Muscle of leg (tissue), 11 donors: Measurements from ENCODE around the gene NCAM2. TPM values are rescaled to one million over a fixed set of nuclear protein-coding genes. Genes with fewer than 3 reads are reported as not detected.

Experiments
- DNase-seq: peaks from one replicate; pipeline ENCODE4 v3.0.0; 2013
- H3K27ac ChIP-seq: one replicate; pipeline ENCODE4 v1.5.1; 2013; ENCODE audit warnings: mild to moderate bottlenecking, low read length, control low read depth
- H3K27me3 ChIP-seq: one replicate; pipeline ENCODE4 v1.6.1; 2013; ENCODE audit warnings: low read length; ENCODE audit not compliant: control insufficient read depth, insufficient read depth
- H3K36me3 ChIP-seq: one replicate; pipeline ENCODE4 v1.6.1; 2013; ENCODE audit warnings: low read length; ENCODE audit not compliant: control insufficient read depth, insufficient read depth
- H3K4me1 ChIP-seq: one replicate; pipeline ENCODE4 v1.6.1; 2013; ENCODE audit warnings: low read length; ENCODE audit not compliant: control insufficient read depth, insufficient read depth
- H3K4me3 ChIP-seq: one replicate; pipeline ENCODE4 v1.5.1; 2013; ENCODE audit warnings: low read length, control low read depth
- H3K9me3 ChIP-seq: replicated peaks from 2 replicates; pipeline ENCODE4 v1.6.1; 2013; ENCODE audit warnings: low read depth, low read length; ENCODE audit not compliant: control insufficient read depth
- WGBS: methylation state at CpG from one replicate; pipeline ENCODE4 v1.1.5; 2013; ENCODE audit warnings: missing lambda C conversion rate; ENCODE audit not compliant: insufficient coverage; 5-methylcytosine and 5-hydroxymethylcytosine counted together
- polyA plus RNA-seq, 8 donors: library from polyadenylated mRNA; unstranded; fragments of 120-200 nt; gene quantifications; one replicate each; pipeline versions ENCODE4 v1.2.1 to v1.2.3, GENCODE V29; 2013; ENCODE audit warnings: inconsistent platforms in 1 of 8, low replicate concordance in 1 of 8; ENCODE audit not compliant: insufficient read length in 8 of 8, insufficient read depth in 1 of 8
- total RNA-seq: library from RNA; stranded (reverse); fragments of 120-200 nt; gene quantifications from one replicate; pipeline ENCODE4 v1.2.4, GENCODE V29; 2013

Gene NCAM2
- total and polyA plus RNA-seq, 9 donors, result 3.5 to 9.3 (median 4.7) TPM

DNA sequence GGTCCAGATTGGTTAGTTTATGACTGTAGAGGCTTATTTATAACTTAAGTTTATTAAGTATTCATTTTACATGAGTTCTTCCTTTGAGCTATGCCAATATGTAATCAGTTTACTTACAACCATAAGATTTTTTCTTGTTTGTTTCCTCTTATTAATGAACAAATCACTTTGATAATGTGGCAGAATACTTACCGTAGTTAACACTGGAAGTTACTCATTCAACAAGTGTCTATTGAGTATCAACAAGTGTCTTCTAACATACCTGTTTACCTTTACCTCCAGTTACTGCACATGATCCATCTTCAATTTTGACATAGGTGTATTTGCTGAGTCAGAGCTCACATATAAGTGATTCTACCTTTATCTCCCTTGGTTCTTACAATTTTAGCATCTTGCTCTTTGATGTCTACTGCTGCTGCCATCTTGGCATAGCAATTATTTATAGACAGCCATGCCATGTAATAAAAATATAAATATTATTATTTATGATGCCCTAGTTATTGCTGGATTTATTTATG lies 205.7 kb downstream of the NCAM2 start:
- no peak overlapping the region for H3K27ac ChIP-seq
- no peak for DNase-seq
- no CpG with 5 or more reads among the region's 1 CpG for WGBS

GRCh38 chr21:21204366-21204996 lies 206.3 kb downstream of the NCAM2 start:
- no peaks in the 10 kb centered on the region for H3K4me1 ChIP-seq
- no peak overlapping the region for H3K4me3 ChIP-seq
- no peaks in the 10 kb centered on the region for H3K36me3 ChIP-seq
- H3K27ac ChIP-seq, result no peak overlapping the region
- WGBS, result no CpG with 5 or more reads among the region's 5 CpGs
- H3K27me3 ChIP-seq, result no peaks in the 10 kb centered on the region
- no peaks in the 10 kb centered on the region for H3K9me3 ChIP-seq
- DNase-seq, result no peak

More for the DNA sequence above, 205.7 kb downstream of the NCAM2 start:
- H3K4me3 ChIP-seq, result no peak overlapping the region
- no peaks in the 10 kb centered on the region for H3K9me3 ChIP-seq
- no peaks in the 10 kb centered on the region for H3K4me1 ChIP-seq
- H3K27me3 ChIP-seq, result no peaks in the 10 kb centered on the region
- no peaks in the 10 kb centered on the region for H3K36me3 ChIP-seq

DNA sequence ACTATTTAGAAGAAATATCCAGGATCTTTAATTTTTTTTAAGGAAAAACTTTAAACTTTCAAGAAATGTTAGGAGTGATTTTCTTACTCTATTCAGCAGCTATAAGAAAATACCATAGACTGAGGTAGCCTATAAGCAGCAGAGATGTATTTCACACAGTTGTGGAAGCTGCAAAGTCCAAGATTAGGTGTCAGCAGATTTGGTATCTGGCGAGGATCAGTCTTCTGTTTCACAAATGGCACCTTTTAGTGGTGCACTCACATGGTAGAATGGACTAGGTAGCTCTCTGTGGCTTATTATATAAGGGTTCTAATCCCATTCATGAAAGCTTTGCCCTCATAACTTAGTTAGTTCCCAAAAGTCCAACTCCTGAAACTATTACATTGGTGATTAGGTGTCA lies 207.4 kb downstream of the NCAM2 start:
- H3K27ac ChIP-seq, result no peak overlapping the region
- WGBS, result no CpG with 5 or more reads among the region's 1 CpG

DNA sequence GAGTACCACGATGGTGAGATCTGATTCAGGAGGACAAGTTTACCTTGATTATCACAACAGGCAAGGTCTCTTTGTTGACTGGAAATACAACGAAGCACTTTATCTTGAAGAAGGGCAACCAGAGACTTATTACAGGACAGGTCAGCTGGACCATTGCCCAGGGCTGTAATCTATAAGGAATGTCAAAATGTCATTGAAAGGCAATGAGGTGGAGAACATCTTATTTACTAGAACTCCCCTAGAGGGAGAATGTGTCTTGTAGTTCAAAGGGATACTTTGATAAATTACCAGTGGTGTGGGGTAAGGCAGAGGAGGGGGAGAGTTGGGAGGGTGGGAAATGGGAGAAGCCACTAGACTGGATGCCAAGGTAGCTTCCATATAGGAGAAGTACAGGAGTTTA lies 212.3 kb downstream of the NCAM2 start:
- Histone ChIP-seq H3K27ac (no peak overlapping the region), H3K9me3 (no peaks in the 10 kb centered on the region), H3K4me1 (no peaks in the 10 kb centered on the region), H3K4me3 (no peak overlapping the region), H3K36me3 (no peaks in the 10 kb centered on the region), H3K27me3 (no peaks in the 10 kb centered on the region)
- WGBS, result 100% methylated on average over 1 of the region's 2 CpGs
- DNase-seq, result no peak

More for the DNA sequence above, 207.4 kb downstream of the NCAM2 start:
- Histone ChIP-seq H3K36me3 (no peaks in the 10 kb centered on the region), H3K27me3 (no peaks in the 10 kb centered on the region), H3K9me3 (no peaks in the 10 kb centered on the region), H3K4me3 (no peak overlapping the region), H3K4me1 (no peaks in the 10 kb centered on the region)
- DNase-seq, result no peak

DNA sequence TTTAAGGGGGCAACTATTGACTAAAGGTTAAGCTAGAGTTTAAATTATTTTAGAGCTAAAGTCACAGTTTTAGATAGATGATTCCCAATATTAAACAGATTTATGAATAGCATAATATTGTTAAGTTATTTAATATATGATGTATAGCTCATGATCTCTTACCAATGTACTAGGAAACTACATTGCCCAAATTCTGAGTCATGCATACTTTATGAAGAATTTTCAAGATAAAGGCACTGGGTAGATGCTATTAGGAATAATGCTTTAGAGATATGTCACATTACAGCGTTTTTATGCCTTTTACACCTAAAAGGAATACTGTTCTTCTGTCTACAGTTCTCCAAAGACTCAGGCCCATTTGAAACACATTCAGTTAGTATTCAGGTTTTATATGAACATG lies 215.1 kb downstream of the NCAM2 start:
- H3K4me1 ChIP-seq, result no peaks in the 10 kb centered on the region
- H3K4me3 ChIP-seq, result no peak overlapping the region
- no peaks in the 10 kb centered on the region for H3K27me3 ChIP-seq
- no peak for DNase-seq
- H3K27ac ChIP-seq, result no peak overlapping the region
- H3K36me3 ChIP-seq, result no peaks in the 10 kb centered on the region
- H3K9me3 ChIP-seq, result no peaks in the 10 kb centered on the region
- WGBS, result no CpG with 5 or more reads among the region's 1 CpG

- Histone ChIP-seq H3K27me3 (no peaks in the 10 kb centered on the region), H3K4me3 (no peak overlapping the region), H3K4me1 (no peaks in the 10 kb centered on the region), H3K27ac (no peak overlapping the region), H3K36me3 (no peaks in the 10 kb centered on the region), H3K9me3 (no peaks in the 10 kb centered on the region)
- no CpG with 5 or more reads among the region's 2 CpGs for WGBS
- peak; percentile 53 for DNase-seq
These were observed 217.8 kb downstream of the NCAM2 start for GRCh38 chr21:21216047-21216446.

- H3K4me1 ChIP-seq, result no peaks in the 10 kb centered on the region
- no CpG with 5 or more reads among the region's 1 CpG for WGBS
- no peak overlapping the region for H3K27ac ChIP-seq
- DNase-seq, result peak; percentile 10
- H3K36me3 ChIP-seq, result no peaks in the 10 kb centered on the region
- peaks cover 4% of the 10 kb centered on the region for H3K9me3 ChIP-seq
- no peaks in the 10 kb centered on the region for H3K27me3 ChIP-seq
- no peak overlapping the region for H3K4me3 ChIP-seq
These were observed 228.3 kb downstream of the NCAM2 start for GRCh38 chr21:21226472-21226871.

DNA sequence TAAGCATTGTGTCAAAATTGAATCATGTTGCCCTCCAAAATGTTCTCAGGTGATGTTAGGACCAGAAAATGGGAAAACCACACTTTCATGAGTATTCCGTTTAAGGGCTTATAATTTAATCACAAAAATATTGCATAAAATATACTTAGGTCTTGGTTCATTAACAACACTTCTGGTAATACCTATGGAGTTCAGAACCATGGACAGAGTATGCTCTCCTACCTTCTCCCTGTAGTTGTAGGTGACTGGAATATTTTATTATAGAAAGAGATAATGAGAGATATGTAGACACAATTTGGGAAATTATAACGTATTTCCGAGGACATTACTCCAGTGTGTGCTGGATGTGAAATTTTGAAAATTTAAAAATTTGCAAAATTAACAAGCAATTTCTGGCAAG lies 232.5 kb downstream of the NCAM2 start:
- DNase-seq, result peak; percentile 37

GRCh38 chr21:21231913-21232312 lies 233.7 kb downstream of the NCAM2 start:
- DNase-seq, result no peak
- no peaks in the 10 kb centered on the region for H3K9me3 ChIP-seq
- H3K36me3 ChIP-seq, result no peaks in the 10 kb centered on the region
- no CpG with 5 or more reads among the region's 1 CpG for WGBS
- no peak overlapping the region for H3K4me3 ChIP-seq
- no peaks in the 10 kb centered on the region for H3K4me1 ChIP-seq
- no peak overlapping the region for H3K27ac ChIP-seq
- no peaks in the 10 kb centered on the region for H3K27me3 ChIP-seq

More for the DNA sequence above, 232.5 kb downstream of the NCAM2 start:
- H3K27ac ChIP-seq, result no peak overlapping the region
- H3K9me3 ChIP-seq, result no peaks in the 10 kb centered on the region
- H3K4me1 ChIP-seq, result no peaks in the 10 kb centered on the region
- no peaks in the 10 kb centered on the region for H3K36me3 ChIP-seq
- no peak overlapping the region for H3K4me3 ChIP-seq
- no peaks in the 10 kb centered on the region for H3K27me3 ChIP-seq
- no CpG with 5 or more reads among the region's 3 CpGs for WGBS

DNA sequence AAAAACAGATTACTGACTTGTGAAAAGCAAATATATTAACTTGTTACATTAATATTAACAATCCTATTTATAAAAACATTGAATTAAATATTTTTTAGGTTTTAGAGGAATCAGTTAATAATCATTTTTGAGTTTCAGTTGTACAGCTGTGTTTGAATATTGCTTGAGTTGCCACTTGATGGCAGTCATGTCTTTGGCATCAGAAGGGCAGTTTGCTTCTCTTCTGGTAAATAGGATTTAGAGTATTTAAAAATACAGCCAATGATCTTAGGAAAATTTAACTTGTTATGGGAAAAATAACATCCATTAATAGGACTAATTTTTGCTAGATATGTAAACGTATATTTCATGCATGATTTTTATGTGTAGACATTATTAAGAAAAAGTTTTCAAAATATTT lies 234.1 kb downstream of the NCAM2 start:
- WGBS, result no CpG with 5 or more reads among the region's 1 CpG
- Histone ChIP-seq H3K27me3 (no peaks in the 10 kb centered on the region), H3K4me1 (no peaks in the 10 kb centered on the region), H3K27ac (no peak overlapping the region), H3K9me3 (no peaks in the 10 kb centered on the region), H3K36me3 (no peaks in the 10 kb centered on the region), H3K4me3 (no peak overlapping the region)
- DNase-seq, result peak; percentile 81

GRCh38 chr21:21233051-21233450 lies 234.8 kb downstream of the NCAM2 start:
- Histone ChIP-seq H3K27ac (no peak overlapping the region), H3K4me3 (no peak overlapping the region), H3K27me3 (no peaks in the 10 kb centered on the region), H3K4me1 (no peaks in the 10 kb centered on the region), H3K36me3 (no peaks in the 10 kb centered on the region), H3K9me3 (no peaks in the 10 kb centered on the region)
- peak; percentile 85 for DNase-seq
